OCI-LY1 (cell line): ENCODE results near the gene PDE3A.

Experiments used
- CTCF ChIP-seq: fragments of 200-600 bp; sonication (generic), shearing (Covaris generic); IDR thresholded peaks from 2 replicates; pipeline ENCODE4 v1.5.1; 2017; ENCODE audit warnings: mild to moderate bottlenecking, antibody characterized with exemption, low read length, moderate library complexity, mixed read lengths
- EZH2 ChIP-seq: fragments of 200-600 bp; sonication (generic), shearing (Covaris generic); IDR thresholded peaks from 2 replicates; pipeline ENCODE4 v1.8.0; 2017; ENCODE audit warnings: borderline replicate concordance, mixed run types, mild to moderate bottlenecking, antibody characterized with exemption, low read length, moderate library complexity, mixed read lengths

- TF ChIP-seq CTCF (no peak), EZH2 (no peak)
Measured at GRCh38 chr12:20458011-20458410, 89.7 kb downstream of the PDE3A start.
